HepG2 (cell line): ENCODE data around the gene UNC5A.

ENCODE experiments used
- CTCF ChIP-seq: sonication (generic); formaldehyde crosslinking; IDR thresholded peaks from 2 replicates; pipeline ENCODE4 v1.5.0; 2020; ENCODE audit warnings: mild to moderate bottlenecking, missing genetic modification reagents, moderate library complexity
- EHMT2 ChIP-seq: fragments of 200-600 bp; sonication (generic); IDR thresholded peaks from 2 replicates; pipeline ENCODE4 v1.7.0; 2017; ENCODE audit warnings: antibody characterized with exemption, low read depth, low read length, borderline replicate concordance
- GABPB1 ChIP-seq: IDR thresholded peaks from 2 replicates; pipeline ENCODE4 v1.6.1; 2016; ENCODE audit warnings: mild to moderate bottlenecking, missing genetic modification reagents, moderate library complexity, missing compliant biosample characterization
- HNRNPLL ChIP-seq: fragments of 200-400 bp; formaldehyde crosslinking; IDR thresholded peaks from 2 replicates; pipeline ENCODE4 v1.6.1; 2017; ENCODE audit warnings: mild to moderate bottlenecking, low read depth, low read length; ENCODE audit not compliant: poor library complexity, severe bottlenecking
- NR3C1 ChIP-seq: sonication (generic); formaldehyde crosslinking; IDR thresholded peaks from 2 replicates; pipeline ENCODE4 v1.4.0; 2020; ENCODE audit warnings: missing genetic modification reagents
- TAF1 ChIP-seq: sonication (generic); formaldehyde crosslinking; IDR thresholded peaks from 2 replicates; pipeline ENCODE4 v1.4.0; 2020; ENCODE audit warnings: missing genetic modification reagents
- ZHX1 ChIP-seq: sonication (generic); formaldehyde crosslinking; IDR thresholded peaks from 2 replicates; pipeline ENCODE4 v1.8.1; 2022; ENCODE audit warnings: low read depth, mild to moderate bottlenecking, missing genetic modification reagents
- ZNF10 ChIP-seq: sonication (generic); formaldehyde crosslinking; IDR thresholded peaks from 2 replicates; pipeline ENCODE4 v1.4.0; 2020; ENCODE audit warnings: mild to moderate bottlenecking, low read depth, missing genetic modification reagents, borderline replicate concordance
- ZNF121 ChIP-seq: sonication (generic); formaldehyde crosslinking; IDR thresholded peaks from 2 replicates; pipeline ENCODE4 v1.5.0; 2020; ENCODE audit warnings: mild to moderate bottlenecking, missing genetic modification reagents
- ZNF558 ChIP-seq: sonication (generic); formaldehyde crosslinking; IDR thresholded peaks from 2 replicates; pipeline ENCODE4 v1.9.0; 2022; ENCODE audit warnings: mild to moderate bottlenecking, missing genetic modification reagents, borderline replicate concordance

GRCh38 chr5:176902102-176902814, 91.9 kb downstream of the UNC5A start:
- TF ChIP-seq ZNF558 (CRISPR knock-in tag): no peak
- TF ChIP-seq NR3C1 (CRISPR knock-in tag): no peak
- TF ChIP-seq TAF1 (CRISPR knock-in tag): no peak
- TF ChIP-seq ZNF121 (CRISPR knock-in tag): no peak
- no peak for TF ChIP-seq EHMT2
- TF ChIP-seq CTCF (CRISPR knock-in tag): no peak
- no peak for TF ChIP-seq GABPB1 (CRISPR knock-in tag)
- TF ChIP-seq ZHX1: no peak
- TF ChIP-seq ZNF10: no peak
- no peak for TF ChIP-seq HNRNPLL
